GM12801 (cell line): Measurements from ENCODE around the gene DIP2C.

Experiments used
- TF ChIP-seq, protein P1 (sequence below): IDR thresholded peaks from one replicate; pipeline ENCODE4 v1.5.1; 2011; ENCODE audit warnings: control low read depth; ENCODE audit not compliant: insufficient read length; ENCODE audit errors: extremely low read depth

Gene DIP2C

DNA sequence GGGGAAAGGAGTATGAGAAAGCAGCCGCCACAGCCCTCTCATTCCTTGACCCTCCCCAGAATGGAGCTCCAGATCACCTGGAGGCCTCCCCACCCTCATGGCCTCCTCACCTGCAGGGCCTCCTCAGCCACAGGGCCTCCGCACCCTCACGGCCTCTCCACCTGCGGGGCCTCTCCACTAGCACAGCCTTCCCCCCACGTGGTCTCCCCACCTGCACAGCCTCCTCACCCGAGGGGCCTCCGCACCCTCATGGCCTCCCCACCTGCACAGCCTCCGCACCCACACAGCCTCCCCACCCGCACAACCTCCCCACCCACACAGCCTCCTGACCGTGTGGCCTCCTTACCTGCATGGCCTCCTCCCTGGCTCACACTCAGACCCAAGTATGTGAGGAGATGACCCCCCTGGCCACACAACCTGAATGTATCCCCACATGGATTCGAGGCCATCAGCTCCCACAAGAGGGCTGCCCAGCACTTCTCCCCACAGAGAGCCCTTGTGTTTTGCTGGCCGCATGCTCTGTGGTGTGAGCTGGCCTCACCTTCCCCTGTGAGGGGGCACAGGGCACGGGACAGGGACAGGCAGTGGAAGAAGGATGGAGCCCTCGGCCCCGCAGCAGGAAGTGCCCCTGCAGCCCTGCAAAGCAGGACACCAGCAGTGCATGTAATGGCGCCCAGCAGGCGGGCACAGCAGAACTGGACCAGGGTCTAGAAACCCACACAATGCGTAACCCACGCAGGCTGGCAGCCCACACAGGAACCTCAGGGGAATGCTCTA lies 3.1 kb downstream of the DIP2C start:
- TF ChIP-seq, protein P1, sequence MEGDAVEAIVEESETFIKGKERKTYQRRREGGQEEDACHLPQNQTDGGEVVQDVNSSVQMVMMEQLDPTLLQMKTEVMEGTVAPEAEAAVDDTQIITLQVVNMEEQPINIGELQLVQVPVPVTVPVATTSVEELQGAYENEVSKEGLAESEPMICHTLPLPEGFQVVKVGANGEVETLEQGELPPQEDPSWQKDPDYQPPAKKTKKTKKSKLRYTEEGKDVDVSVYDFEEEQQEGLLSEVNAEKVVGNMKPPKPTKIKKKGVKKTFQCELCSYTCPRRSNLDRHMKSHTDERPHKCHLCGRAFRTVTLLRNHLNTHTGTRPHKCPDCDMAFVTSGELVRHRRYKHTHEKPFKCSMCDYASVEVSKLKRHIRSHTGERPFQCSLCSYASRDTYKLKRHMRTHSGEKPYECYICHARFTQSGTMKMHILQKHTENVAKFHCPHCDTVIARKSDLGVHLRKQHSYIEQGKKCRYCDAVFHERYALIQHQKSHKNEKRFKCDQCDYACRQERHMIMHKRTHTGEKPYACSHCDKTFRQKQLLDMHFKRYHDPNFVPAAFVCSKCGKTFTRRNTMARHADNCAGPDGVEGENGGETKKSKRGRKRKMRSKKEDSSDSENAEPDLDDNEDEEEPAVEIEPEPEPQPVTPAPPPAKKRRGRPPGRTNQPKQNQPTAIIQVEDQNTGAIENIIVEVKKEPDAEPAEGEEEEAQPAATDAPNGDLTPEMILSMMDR, result no peak

DNA sequence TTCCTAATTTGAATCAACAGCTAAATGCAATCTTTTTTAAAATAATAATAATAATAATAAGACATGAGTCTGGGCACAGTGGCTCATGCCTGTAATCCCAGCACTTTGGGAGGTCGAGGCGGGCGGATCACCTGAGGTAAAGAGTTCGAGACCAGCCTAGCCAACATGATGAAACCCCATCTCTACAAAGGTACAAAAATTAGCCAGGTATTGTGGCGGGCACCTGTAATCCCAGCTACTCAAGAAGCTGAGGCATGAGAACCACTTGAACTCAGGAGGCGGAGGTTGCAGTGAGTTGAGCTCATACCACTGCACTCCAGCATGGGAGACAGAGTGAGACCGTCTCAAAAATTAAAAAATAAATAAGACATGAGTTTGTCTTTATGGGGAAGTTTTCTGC lies 3.9 kb downstream of the DIP2C start:
- TF ChIP-seq, protein P1, result no peak

DNA sequence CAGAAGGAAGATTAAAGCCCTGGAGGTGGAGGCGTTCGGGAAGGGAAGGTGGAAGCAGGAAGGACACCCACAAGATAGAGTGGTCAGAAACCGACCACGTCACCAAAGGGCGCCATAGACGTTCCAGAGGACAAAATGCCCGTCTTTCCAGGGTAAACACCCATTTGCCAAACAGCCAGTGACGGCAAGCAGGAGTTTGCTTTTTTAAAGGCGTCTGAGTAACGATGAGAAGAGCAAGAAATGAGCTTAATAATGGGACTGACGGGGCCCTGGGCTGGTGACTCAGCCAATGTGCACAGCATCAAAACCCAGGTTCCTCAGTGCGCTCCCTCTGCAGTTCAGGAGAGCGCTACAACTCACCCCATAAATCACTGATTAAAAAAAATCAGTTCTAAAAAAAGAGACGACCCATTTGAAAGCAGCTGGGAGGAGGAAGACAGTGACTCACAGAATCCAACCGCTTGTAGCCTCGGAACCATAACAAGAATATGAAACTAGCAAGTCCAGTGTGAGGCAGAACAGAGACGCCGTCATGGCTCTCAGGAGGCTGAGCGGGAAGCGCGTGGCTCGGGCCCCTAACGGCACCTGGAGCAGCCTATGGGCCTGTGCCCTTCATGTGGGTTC lies 5.9 kb downstream of the DIP2C start:
- TF ChIP-seq, protein P1, result no peak

DNA sequence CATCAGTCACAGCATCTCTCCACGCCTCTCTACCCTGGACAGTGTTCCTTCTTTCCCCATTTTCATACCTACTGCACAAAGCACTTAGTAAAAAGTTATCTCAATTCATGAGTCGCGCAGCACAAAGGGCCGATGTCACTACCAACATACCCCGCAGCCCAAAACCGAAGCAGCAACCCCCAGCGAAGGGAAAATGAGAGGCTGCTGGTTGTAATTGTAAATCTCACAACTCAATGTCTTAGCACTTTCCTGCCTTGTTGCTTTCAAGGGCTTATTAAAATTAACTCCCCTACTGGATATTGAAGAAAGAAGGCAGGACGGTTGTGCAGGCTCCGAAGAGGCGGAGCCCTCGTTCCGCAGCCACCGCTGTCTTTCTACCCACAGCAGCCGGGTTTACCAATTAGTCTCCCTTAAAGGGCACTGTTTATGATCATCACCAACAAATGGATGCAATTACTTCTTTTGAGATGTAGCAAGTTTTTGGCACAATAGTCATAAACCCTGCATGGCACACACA lies 6.5 kb downstream of the DIP2C start:
- TF ChIP-seq, protein P1, result no peak

DNA sequence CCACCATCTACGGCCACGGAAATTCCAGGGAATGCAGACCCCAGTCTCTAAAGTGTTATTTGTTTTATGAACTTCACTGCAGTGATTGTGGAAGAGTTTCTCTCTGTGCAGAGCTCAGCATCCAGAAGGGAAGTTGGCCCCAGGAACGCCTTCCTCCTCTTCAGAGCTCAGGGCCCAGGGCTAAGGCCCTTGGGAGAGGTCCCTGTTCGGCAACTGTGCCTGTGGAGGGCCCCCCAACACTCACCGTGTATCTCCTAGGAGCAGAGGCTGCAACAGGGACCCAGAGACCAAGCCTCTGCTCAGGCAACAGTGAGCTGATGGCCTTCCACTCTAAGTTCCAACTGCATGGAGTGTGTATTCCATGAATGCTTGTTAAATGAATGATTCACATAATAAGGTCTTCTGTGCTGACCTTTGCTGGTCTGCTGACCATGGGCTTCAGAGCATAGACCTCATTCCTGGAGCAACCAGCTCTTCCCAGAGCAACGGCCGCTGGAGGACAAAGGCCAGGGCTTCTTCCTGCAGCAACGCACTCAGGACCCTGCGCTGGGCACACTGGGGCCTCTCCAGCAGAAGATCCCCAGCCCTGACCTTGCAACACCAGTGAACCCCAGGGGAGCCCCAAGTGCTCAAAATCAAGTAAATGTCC lies 7.7 kb downstream of the DIP2C start:
- TF ChIP-seq, protein P1, result no peak

DNA sequence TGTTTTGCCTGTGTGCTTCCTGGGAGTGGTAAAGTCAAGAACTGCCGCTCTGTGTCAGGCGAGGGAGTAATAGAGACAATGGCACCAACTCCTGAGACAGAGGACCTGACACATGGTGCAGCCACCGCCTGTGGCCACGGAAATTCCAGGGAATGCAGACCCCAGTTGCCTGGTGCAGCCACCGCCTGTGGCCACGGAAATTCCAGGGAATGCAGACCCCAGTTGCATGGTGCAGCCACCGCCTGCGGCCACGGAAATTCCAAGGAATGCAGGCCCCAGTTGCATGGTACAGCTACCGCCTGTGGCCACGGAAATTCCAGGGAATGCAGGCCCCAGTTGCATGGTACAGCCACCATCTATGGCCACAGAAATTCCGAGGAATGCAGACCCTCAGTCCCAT lies 8.7 kb downstream of the DIP2C start:
- TF ChIP-seq, protein P1, result no peak

DNA sequence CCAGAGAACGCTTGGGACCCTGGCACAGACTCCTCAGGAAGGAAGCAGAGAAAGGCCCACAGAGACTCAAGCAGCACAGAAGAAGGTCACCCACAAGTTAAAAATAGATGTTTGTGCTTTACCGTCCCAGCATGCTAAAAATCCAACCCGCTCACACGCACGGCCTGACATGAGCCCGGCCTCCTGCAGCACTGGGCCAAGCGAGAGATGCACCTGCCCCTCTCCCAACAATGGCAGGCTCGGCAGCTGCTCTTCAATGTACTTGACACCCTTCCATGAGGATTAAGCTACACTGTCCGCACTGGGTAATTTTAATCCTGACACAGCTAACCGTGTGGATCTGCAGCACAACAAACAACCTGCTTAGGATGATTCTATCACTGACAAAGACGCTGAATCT lies 9.3 kb downstream of the DIP2C start:
- TF ChIP-seq, protein P1, result no peak
